ENCODE data around the gene RXRA. TPM values are rescaled to one million over a fixed set of nuclear protein-coding genes. Genes with fewer than 3 reads are reported as not detected.

Gene RXRA
- total and polyA plus RNA-seq, 4 experiments from 2014 or later: 1.0 to 11.9 (median 6.4) TPM

DNA sequence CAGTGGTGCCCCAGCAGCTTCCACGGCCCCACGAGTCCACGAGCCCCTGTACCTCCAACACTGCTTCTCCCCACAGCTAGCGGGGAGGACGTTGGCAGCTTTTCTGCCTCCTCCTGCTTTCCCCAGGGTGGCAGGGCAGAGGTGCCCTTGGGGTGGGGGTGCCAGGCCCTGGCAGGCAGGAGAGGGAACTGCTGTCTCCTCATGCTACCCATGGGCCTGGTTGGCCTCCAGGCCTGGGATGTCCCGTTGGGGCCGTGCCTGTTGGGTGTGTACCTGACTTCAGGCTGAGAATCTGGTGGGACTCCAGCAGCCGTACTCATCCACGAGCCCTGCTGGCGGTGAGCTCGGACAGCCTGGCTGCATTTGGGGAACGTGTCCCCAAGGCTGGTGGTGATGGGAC lies 27.3 kb downstream of the RXRA start:
- Mint-ChIP-seq H3K36me3 (no peaks in the 10 kb centered on the region), H3K9me3 (no peaks in the 10 kb centered on the region), H3K4me3 (no peak overlapping the region), H3K4me1 (peaks cover 0 to 6% (median under 1%) of the 10 kb centered on the region in 4 donors), H3K27ac (peak overlapping the region in 2 of 7 donors; percentile 12 to 47), H3K27me3 (no peaks in the 10 kb centered on the region)
- H3K27ac ChIP-seq (ENCODE audit: low read depth, low read length): no peak overlapping the region
- H3K4me3 ChIP-seq (ENCODE audit: low read length in 2 of 2): no peak overlapping the region
- no peaks in the 10 kb centered on the region for H3K4me1 ChIP-seq (ENCODE audit: insufficient read depth, low read length)
- intact Hi-C loops (cut with micrococcal nuclease): no loop called here
- ChIA-PET POLR2A (ENCODE audit: partially characterized antibody) (interaction anchor here (1.8 kb wide), 1 partner anchor 9 kb away, joined by 5 read pairs; no protein-coding TSS in a partner anchor), CTCF (ENCODE audit: partially characterized antibody) (interaction anchor here (1.0 kb wide), 1 partner anchor 92 kb away, joined by 3 read pairs; no protein-coding TSS in a partner anchor)
- H3K36me3 ChIP-seq (ENCODE audit: insufficient read depth, low read length): no peaks in the 10 kb centered on the region
- H3K9me3 ChIP-seq (ENCODE audit: control insufficient read depth in 1 of 2, low read length in 2 of 2): no peaks in the 10 kb centered on the region
- DNase-seq: no peak
- H3K27me3 ChIP-seq (ENCODE audit: insufficient read depth, low read length): no peaks in the 10 kb centered on the region

- intact Hi-C loops (cut with micrococcal nuclease): no loop called here
- no peaks in the 10 kb centered on the region for H3K27me3 Mint-ChIP-seq
- Histone ChIP-seq H3K4me3 (ENCODE audit: low read length in 2 of 2) (no peak overlapping the region), H3K36me3 (ENCODE audit: insufficient read depth, low read length) (no peaks in the 10 kb centered on the region), H3K4me1 (ENCODE audit: insufficient read depth, low read length) (no peaks in the 10 kb centered on the region), H3K9me3 (ENCODE audit: control insufficient read depth in 1 of 2, low read length in 2 of 2) (no peaks in the 10 kb centered on the region), H3K27me3 (ENCODE audit: insufficient read depth, low read length) (no peaks in the 10 kb centered on the region), H3K27ac (ENCODE audit: low read depth, low read length) (no peak overlapping the region)
- CTCF ChIA-PET (ENCODE audit: partially characterized antibody): no interaction called here
- peaks cover 0 to 6% (median under 1%) of the 10 kb centered on the region in 4 donors for H3K4me1 Mint-ChIP-seq
- peak overlapping the region in 1 of 7 donors; percentile 66 for H3K27ac Mint-ChIP-seq
- H3K4me3 Mint-ChIP-seq: no peak overlapping the region
- H3K36me3 Mint-ChIP-seq: no peaks in the 10 kb centered on the region
- POLR2A ChIA-PET (ENCODE audit: partially characterized antibody): interaction anchor here (1.8 kb wide), 1 partner anchor 11 kb away, joined by 5 read pairs; no protein-coding TSS in a partner anchor
- H3K9me3 Mint-ChIP-seq: no peaks in the 10 kb centered on the region
- no peak for DNase-seq
Observed at GRCh38 chr9:134355158-134355557, 28.9 kb downstream of the RXRA start.

DNA sequence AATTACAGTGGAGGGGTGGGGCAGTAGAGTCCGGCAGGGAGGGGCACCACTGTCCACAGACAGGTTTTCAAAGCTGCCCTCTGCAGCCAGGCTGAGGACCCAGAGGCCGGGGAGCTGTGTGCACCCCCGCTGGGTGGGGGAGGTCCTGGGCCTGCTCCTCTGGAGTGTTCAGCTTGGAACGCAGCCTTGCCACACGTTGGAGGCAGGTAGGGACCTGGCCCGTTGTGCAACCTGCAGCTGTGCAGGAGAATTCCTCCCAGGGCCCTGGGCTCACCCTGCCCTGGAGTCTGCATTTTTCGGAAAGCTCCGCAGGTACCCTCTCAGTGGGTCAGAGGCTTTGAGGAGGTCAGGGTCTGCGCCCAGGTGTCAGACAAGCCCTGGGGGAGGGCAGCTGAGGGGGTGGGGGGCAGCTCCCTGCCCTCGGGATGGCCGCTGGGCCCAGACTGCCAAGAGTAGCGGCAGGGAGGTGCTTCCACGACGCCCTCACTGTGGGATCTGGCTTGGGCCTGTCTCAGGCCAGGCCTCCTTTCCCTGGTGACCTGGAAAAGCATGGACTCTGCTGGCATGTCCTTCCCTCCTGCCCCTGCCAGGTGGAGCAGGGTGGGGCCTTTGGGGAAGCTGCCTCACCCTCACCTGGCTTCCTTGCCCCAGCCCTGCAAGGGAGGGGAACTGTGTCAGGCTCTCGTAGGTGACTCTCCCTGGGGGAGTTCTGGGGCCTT lies 29.5 kb downstream of the RXRA start:
- H3K9me3 Mint-ChIP-seq: no peaks in the 10 kb centered on the region
- H3K4me3 Mint-ChIP-seq: no peak overlapping the region
- Histone ChIP-seq H3K27me3 (ENCODE audit: insufficient read depth, low read length) (no peaks in the 10 kb centered on the region), H3K36me3 (ENCODE audit: insufficient read depth, low read length) (no peaks in the 10 kb centered on the region), H3K27ac (ENCODE audit: low read depth, low read length) (no peak overlapping the region), H3K9me3 (ENCODE audit: control insufficient read depth in 1 of 2, low read length in 2 of 2) (no peaks in the 10 kb centered on the region), H3K4me3 (ENCODE audit: low read length in 2 of 2) (no peak overlapping the region), H3K4me1 (ENCODE audit: insufficient read depth, low read length) (no peaks in the 10 kb centered on the region)
- no peak for DNase-seq
- H3K4me1 Mint-ChIP-seq: peaks cover 0 to 6% (median under 1%) of the 10 kb centered on the region in 4 donors
- ChIA-PET CTCF (ENCODE audit: partially characterized antibody) (no interaction called here), POLR2A (ENCODE audit: partially characterized antibody) (interaction anchor here (1.8 kb wide), 1 partner anchor 11 kb away, joined by 5 read pairs; no protein-coding TSS in a partner anchor)
- H3K36me3 Mint-ChIP-seq: no peaks in the 10 kb centered on the region
- no peaks in the 10 kb centered on the region for H3K27me3 Mint-ChIP-seq
- no peak overlapping the region for H3K27ac Mint-ChIP-seq
- intact Hi-C loops (cut with micrococcal nuclease): no loop called here

GRCh38 chr9:134356496-134357470 lies 30.5 kb downstream of the RXRA start:
- Mint-ChIP-seq H3K4me1 (peaks cover 0 to 6% (median under 1%) of the 10 kb centered on the region in 4 donors), H3K9me3 (no peaks in the 10 kb centered on the region), H3K27ac (no peak overlapping the region), H3K4me3 (no peak overlapping the region), H3K36me3 (no peaks in the 10 kb centered on the region), H3K27me3 (no peaks in the 10 kb centered on the region)
- ChIA-PET POLR2A (ENCODE audit: partially characterized antibody) (no interaction called here), CTCF (ENCODE audit: partially characterized antibody) (no interaction called here)
- Histone ChIP-seq H3K4me3 (ENCODE audit: low read length in 2 of 2) (no peak overlapping the region), H3K27me3 (ENCODE audit: insufficient read depth, low read length) (no peaks in the 10 kb centered on the region), H3K27ac (ENCODE audit: low read depth, low read length) (no peak overlapping the region), H3K9me3 (ENCODE audit: control insufficient read depth in 1 of 2, low read length in 2 of 2) (no peaks in the 10 kb centered on the region), H3K36me3 (ENCODE audit: insufficient read depth, low read length) (no peaks in the 10 kb centered on the region), H3K4me1 (ENCODE audit: insufficient read depth, low read length) (no peaks in the 10 kb centered on the region)
- intact Hi-C loops (cut with micrococcal nuclease): no loop called here
- no peak for DNase-seq

DNA sequence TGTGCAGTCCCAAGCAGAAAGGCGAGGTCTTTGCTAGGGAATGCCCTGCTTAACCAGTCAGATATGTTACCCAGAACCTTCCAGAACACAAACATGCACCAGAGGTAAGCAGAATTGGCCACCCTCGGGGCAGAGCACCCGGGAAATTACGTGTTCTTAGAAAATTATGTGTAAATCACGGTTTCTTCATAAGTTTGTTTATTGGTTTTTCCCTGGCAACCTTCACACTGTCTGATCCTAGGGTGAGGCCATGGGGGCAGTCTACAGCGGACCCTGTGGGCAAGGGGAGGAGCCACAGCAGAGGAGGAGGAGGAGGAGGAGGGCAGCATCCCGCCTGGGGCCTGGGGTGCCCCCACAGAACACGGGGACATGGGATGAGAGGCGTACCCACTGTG lies 31.4 kb downstream of the RXRA start:
- Histone ChIP-seq H3K4me1 (ENCODE audit: insufficient read depth, low read length) (no peaks in the 10 kb centered on the region), H3K36me3 (ENCODE audit: insufficient read depth, low read length) (no peaks in the 10 kb centered on the region), H3K9me3 (ENCODE audit: control insufficient read depth in 1 of 2, low read length in 2 of 2) (no peaks in the 10 kb centered on the region), H3K4me3 (ENCODE audit: low read length in 2 of 2) (no peak overlapping the region), H3K27ac (ENCODE audit: low read depth, low read length) (no peak overlapping the region), H3K27me3 (ENCODE audit: insufficient read depth, low read length) (no peaks in the 10 kb centered on the region)
- intact Hi-C loops (cut with micrococcal nuclease): no loop called here
- H3K4me1 Mint-ChIP-seq: peaks cover 0 to 6% (median under 1%) of the 10 kb centered on the region in 4 donors
- no peaks in the 10 kb centered on the region for H3K9me3 Mint-ChIP-seq
- no peak overlapping the region for H3K27ac Mint-ChIP-seq
- H3K4me3 Mint-ChIP-seq: no peak overlapping the region
- no peak for DNase-seq
- H3K27me3 Mint-ChIP-seq: no peaks in the 10 kb centered on the region
- POLR2A ChIA-PET (ENCODE audit: partially characterized antibody): no interaction called here
- CTCF ChIA-PET (ENCODE audit: partially characterized antibody): no interaction called here
- no peaks in the 10 kb centered on the region for H3K36me3 Mint-ChIP-seq

GRCh38 chr9:134358026-134358661 lies 31.9 kb downstream of the RXRA start:
- Histone ChIP-seq H3K4me3 (ENCODE audit: low read length in 2 of 2) (no peak overlapping the region), H3K27me3 (ENCODE audit: insufficient read depth, low read length) (no peaks in the 10 kb centered on the region), H3K4me1 (ENCODE audit: insufficient read depth, low read length) (no peaks in the 10 kb centered on the region), H3K36me3 (ENCODE audit: insufficient read depth, low read length) (no peaks in the 10 kb centered on the region), H3K9me3 (ENCODE audit: control insufficient read depth in 1 of 2, low read length in 2 of 2) (no peaks in the 10 kb centered on the region), H3K27ac (ENCODE audit: low read depth, low read length) (no peak overlapping the region)
- CTCF ChIA-PET (ENCODE audit: partially characterized antibody): no interaction called here
- intact Hi-C loops (cut with micrococcal nuclease): no loop called here
- no peaks in the 10 kb centered on the region for H3K27me3 Mint-ChIP-seq
- H3K9me3 Mint-ChIP-seq: no peaks in the 10 kb centered on the region
- POLR2A ChIA-PET (ENCODE audit: partially characterized antibody): no interaction called here
- no peak overlapping the region for H3K4me3 Mint-ChIP-seq
- no peaks in the 10 kb centered on the region for H3K36me3 Mint-ChIP-seq
- no peak for DNase-seq
- H3K4me1 Mint-ChIP-seq: peaks cover 0 to 5% (median under 1%) of the 10 kb centered on the region in 4 donors
- no peak overlapping the region for H3K27ac Mint-ChIP-seq
